ENCODE data around the gene DPP7.
"Not testable (repeated sequence)": the region's sequence is repeated elsewhere in the genome, so short reads cannot be mapped to it uniquely, and the experiment has no call there.

DPP7 gene

GRCh38 chr9:137128158-137128861 is 13.8 kb upstream of the DPP7 start:
- H2BK5ac ChIP-seq (ENCODE audit: low read depth, low read length, poor library complexity, severe bottlenecking): no peak overlapping the region
- 89% methylated on average over 19 of the region's 19 CpGs for WGBS
- no peak overlapping the region for H3K14ac ChIP-seq (ENCODE audit: low read length in 2 of 2)
- no peak overlapping the region for H2BK15ac ChIP-seq (ENCODE audit: low read depth, poor library complexity, severe bottlenecking)
- no peak overlapping the region for H3K18ac ChIP-seq (ENCODE audit: low read depth in 1 of 2, low read length in 2 of 2)
- peak overlapping the region; percentile 78 to 92 for H3K4me3 ChIP-seq (ENCODE audit: insufficient read depth in 1 of 2, low read depth in 1 of 2, low read length in 2 of 2)
- H3K4me1 ChIP-seq (ENCODE audit: control insufficient read depth, insufficient read depth, low read depth, low read length): peaks cover 22% of the 10 kb centered on the region
- peak overlapping the region; percentile 36 to 62 for H3K4ac ChIP-seq (ENCODE audit: low read depth in 1 of 2, low read length in 2 of 2)
- H2BK12ac ChIP-seq (ENCODE audit: low read length in 2 of 2): no peak overlapping the region
- peaks cover 0 to 8% of the 10 kb centered on the region in 2 experiments for H3K36me3 ChIP-seq (ENCODE audit: control insufficient read depth in 1 of 2, insufficient read depth in 2 of 2, low read depth in 1 of 2, low read length in 2 of 2)
- peak overlapping the region; percentile 75 for H3K4me2 ChIP-seq (ENCODE audit: low read length, poor library complexity, severe bottlenecking)
- H3K23ac ChIP-seq (ENCODE audit: low read length in 2 of 2): peak overlapping the region in 1 of 2 experiments; percentile 59
- no peak for DNase-seq
- peaks cover 15% of the 10 kb centered on the region for H3K79me1 ChIP-seq (replicated peaks; ENCODE audit: low read length, poor library complexity, severe bottlenecking)
- no peak overlapping the region for H2AK5ac ChIP-seq (ENCODE audit: low read length, severe bottlenecking)
- H4K8ac ChIP-seq (ENCODE audit: low read length): no peak overlapping the region
- H3K27me3 ChIP-seq (ENCODE audit: control insufficient read depth in 1 of 2, insufficient read depth in 1 of 2, low read length in 2 of 2): no peaks in the 10 kb centered on the region
- H2AFZ ChIP-seq (ENCODE audit: low read depth, low read length): no peak overlapping the region
- H3K27ac ChIP-seq (ENCODE audit: low read length, poor library complexity, severe bottlenecking): no peak overlapping the region
- H3K9ac ChIP-seq (ENCODE audit: low read length): peak overlapping the region; percentile 91
- H4K91ac ChIP-seq (ENCODE audit: low read length): peak overlapping the region; percentile 61
- H2BK120ac ChIP-seq (ENCODE audit: low read depth, low read length): no peak overlapping the region
- H3K9me3 ChIP-seq (ENCODE audit: control insufficient read depth, low read length): no peaks in the 10 kb centered on the region

DNA sequence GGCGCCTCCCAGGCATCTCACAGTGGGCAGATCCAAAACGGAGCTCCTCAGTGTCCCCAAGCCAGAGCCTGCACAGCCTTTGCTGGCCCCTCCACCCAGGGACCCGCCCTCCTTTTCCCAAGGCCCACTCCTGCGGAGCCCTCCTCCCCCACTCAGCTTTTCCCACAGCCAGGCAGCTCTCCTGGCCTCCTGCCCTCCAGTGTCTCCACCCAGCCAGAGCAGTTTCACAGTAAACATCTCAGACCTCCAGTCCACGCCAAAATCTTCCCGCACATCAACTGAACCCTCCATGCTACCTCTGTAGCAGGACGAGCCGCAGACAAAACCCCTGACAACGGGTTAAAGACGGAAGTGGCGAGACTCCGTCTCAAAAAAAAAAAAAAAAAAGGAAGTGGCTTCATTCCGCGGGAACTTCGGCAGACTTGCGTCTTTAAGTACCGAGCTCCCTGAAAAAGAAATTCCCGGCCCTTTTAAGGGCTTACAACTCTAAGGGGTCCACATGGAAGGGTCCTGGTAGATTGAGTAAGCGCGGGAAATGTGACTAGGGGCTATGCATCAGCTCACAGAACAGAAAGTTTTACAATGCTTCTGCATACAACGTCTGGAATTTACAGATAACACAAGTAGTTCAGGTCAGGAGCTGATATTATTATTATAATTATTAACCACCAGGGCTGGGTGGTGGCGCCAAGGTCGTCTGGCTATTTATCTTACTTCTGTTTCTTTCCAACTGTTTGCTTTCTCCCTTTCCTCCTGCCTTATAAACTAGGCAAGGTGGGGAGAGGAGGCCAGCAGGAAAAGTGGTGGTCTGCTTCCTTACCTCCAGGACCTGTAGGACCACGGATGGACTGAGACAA is 13.0 kb upstream of the DPP7 start:
- Histone ChIP-seq H3K36me3 (ENCODE audit: control insufficient read depth in 1 of 2, insufficient read depth in 2 of 2, low read depth in 1 of 2, low read length in 2 of 2) (peaks cover 0 to 8% of the 10 kb centered on the region in 2 experiments), H4K8ac (ENCODE audit: low read length) (no peak overlapping the region), H2BK5ac (ENCODE audit: low read depth, low read length, poor library complexity, severe bottlenecking) (no peak overlapping the region), H3K18ac (ENCODE audit: low read depth in 1 of 2, low read length in 2 of 2) (peak overlapping the region in 1 of 2 experiments; percentile 34), H2BK15ac (ENCODE audit: low read depth, poor library complexity, severe bottlenecking) (no peak overlapping the region), H3K23ac (ENCODE audit: low read length in 2 of 2) (peak overlapping the region in 1 of 2 experiments; percentile 59), H2AK5ac (ENCODE audit: low read length, severe bottlenecking) (no peak overlapping the region), H3K4me1 (ENCODE audit: control insufficient read depth, insufficient read depth, low read depth, low read length) (peaks cover 22% of the 10 kb centered on the region), H3K14ac (ENCODE audit: low read length in 2 of 2) (peak overlapping the region in 1 of 2 experiments; percentile 26), H3K4me2 (ENCODE audit: low read length, poor library complexity, severe bottlenecking) (no peak overlapping the region), H2BK12ac (ENCODE audit: low read length in 2 of 2) (no peak overlapping the region), H3K9me3 (ENCODE audit: control insufficient read depth, low read length) (no peaks in the 10 kb centered on the region), H3K27me3 (ENCODE audit: control insufficient read depth in 1 of 2, insufficient read depth in 1 of 2, low read length in 2 of 2) (no peaks in the 10 kb centered on the region), H3K79me1 (replicated peaks; ENCODE audit: low read length, poor library complexity, severe bottlenecking) (peaks cover 15% of the 10 kb centered on the region), H2AFZ (ENCODE audit: low read depth, low read length) (no peak overlapping the region), H2BK120ac (ENCODE audit: low read depth, low read length) (no peak overlapping the region), H3K27ac (ENCODE audit: low read length, poor library complexity, severe bottlenecking) (no peak overlapping the region), H3K4me3 (ENCODE audit: insufficient read depth in 1 of 2, low read depth in 1 of 2, low read length in 2 of 2) (peak overlapping the region in 1 of 2 experiments; percentile 92), H3K4ac (ENCODE audit: low read depth in 1 of 2, low read length in 2 of 2) (no peak overlapping the region), H3K9ac (ENCODE audit: low read length) (peak overlapping the region; percentile 91), H4K91ac (ENCODE audit: low read length) (peak overlapping the region; percentile 61)
- 85% methylated on average over 21 of the region's 24 CpGs for WGBS
- DNase-seq: no peak

GRCh38 chr9:137126786-137127185 is 12.3 kb upstream of the DPP7 start:
- no peak overlapping the region for H3K4me2 ChIP-seq (ENCODE audit: low read length, poor library complexity, severe bottlenecking)
- H3K23ac ChIP-seq (ENCODE audit: low read length in 2 of 2): no peak overlapping the region
- peak overlapping the region; percentile 91 for H3K9ac ChIP-seq (ENCODE audit: low read length)
- H3K18ac ChIP-seq (ENCODE audit: low read depth in 1 of 2, low read length in 2 of 2): no peak overlapping the region
- H3K36me3 ChIP-seq (ENCODE audit: control insufficient read depth in 1 of 2, insufficient read depth in 2 of 2, low read depth in 1 of 2, low read length in 2 of 2): peaks cover 0 to 8% of the 10 kb centered on the region in 2 experiments
- no peak overlapping the region for H2AFZ ChIP-seq (ENCODE audit: low read depth, low read length)
- H2AK5ac ChIP-seq (ENCODE audit: low read length, severe bottlenecking): no peak overlapping the region
- H2BK12ac ChIP-seq (ENCODE audit: low read length in 2 of 2): no peak overlapping the region
- H3K4ac ChIP-seq (ENCODE audit: low read depth in 1 of 2, low read length in 2 of 2): no peak overlapping the region
- H2BK5ac ChIP-seq (ENCODE audit: low read depth, low read length, poor library complexity, severe bottlenecking): no peak overlapping the region
- H3K4me1 ChIP-seq (ENCODE audit: control insufficient read depth, insufficient read depth, low read depth, low read length): peaks cover 22% of the 10 kb centered on the region
- H3K27me3 ChIP-seq (ENCODE audit: control insufficient read depth in 1 of 2, insufficient read depth in 1 of 2, low read length in 2 of 2): no peaks in the 10 kb centered on the region
- no peak overlapping the region for H4K91ac ChIP-seq (ENCODE audit: low read length)
- H4K8ac ChIP-seq (ENCODE audit: low read length): no peak overlapping the region
- WGBS: 89% methylated on average over 3 of the region's 3 CpGs
- H3K4me3 ChIP-seq (ENCODE audit: insufficient read depth in 1 of 2, low read depth in 1 of 2, low read length in 2 of 2): peak overlapping the region in 1 of 2 experiments; percentile 92
- no peak overlapping the region for H3K27ac ChIP-seq (ENCODE audit: low read length, poor library complexity, severe bottlenecking)
- no peak for DNase-seq
- no peaks in the 10 kb centered on the region for H3K9me3 ChIP-seq (ENCODE audit: control insufficient read depth, low read length)
- H3K79me1 ChIP-seq (replicated peaks; ENCODE audit: low read length, poor library complexity, severe bottlenecking): peaks cover 17% of the 10 kb centered on the region
- H3K14ac ChIP-seq (ENCODE audit: low read length in 2 of 2): no peak overlapping the region
- no peak overlapping the region for H2BK15ac ChIP-seq (ENCODE audit: low read depth, poor library complexity, severe bottlenecking)
- no peak overlapping the region for H2BK120ac ChIP-seq (ENCODE audit: low read depth, low read length)

DNA sequence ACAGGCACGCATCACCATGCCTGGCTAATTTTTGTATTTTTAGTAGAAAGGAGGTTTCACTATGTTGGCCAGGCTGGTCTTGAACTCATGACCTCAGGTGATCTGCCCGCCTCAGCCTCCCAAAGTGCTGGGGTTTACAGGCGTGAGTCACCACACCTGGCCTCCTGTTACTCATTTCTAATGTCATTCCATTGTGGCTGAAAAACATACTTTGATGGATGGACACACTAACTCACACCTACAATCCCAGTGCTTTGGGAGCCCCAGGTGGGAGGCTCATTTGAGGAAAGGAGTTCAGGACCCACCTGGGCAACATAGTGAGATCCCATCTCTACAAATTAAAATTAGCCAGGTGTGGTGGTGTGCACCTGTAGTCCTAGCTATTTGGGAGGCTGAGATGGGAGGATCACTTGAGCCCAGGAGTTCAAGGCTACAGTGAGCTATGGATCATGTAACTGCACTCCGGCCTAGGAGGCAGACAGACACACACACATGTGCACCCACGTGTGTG is 9.5 kb upstream of the DPP7 start:
- WGBS: 89% methylated on average over 5 of the region's 5 CpGs
- not testable (repeated sequence) for H2AK5ac ChIP-seq (ENCODE audit: low read length, severe bottlenecking); H3K4me2 ChIP-seq (ENCODE audit: low read length, poor library complexity, severe bottlenecking)

More for the DNA sequence above, 9.5 kb upstream of the DPP7 start:
- H3K4me1 ChIP-seq (ENCODE audit: control insufficient read depth, insufficient read depth, low read depth, low read length): peaks cover 18% of the 10 kb centered on the region
- not testable (repeated sequence) for H3K4ac ChIP-seq (ENCODE audit: low read depth in 1 of 2, low read length in 2 of 2); H3K18ac ChIP-seq (ENCODE audit: low read depth in 1 of 2, low read length in 2 of 2); H3K14ac ChIP-seq (ENCODE audit: low read length in 2 of 2); H3K4me3 ChIP-seq (ENCODE audit: insufficient read depth in 1 of 2, low read depth in 1 of 2, low read length in 2 of 2); H4K8ac ChIP-seq (ENCODE audit: low read length); H3K27me3 ChIP-seq (ENCODE audit: control insufficient read depth in 1 of 2, insufficient read depth in 1 of 2, low read length in 2 of 2); H2BK15ac ChIP-seq (ENCODE audit: low read depth, poor library complexity, severe bottlenecking); H3K9ac ChIP-seq (ENCODE audit: low read length); H3K36me3 ChIP-seq (ENCODE audit: control insufficient read depth in 1 of 2, insufficient read depth in 2 of 2, low read depth in 1 of 2, low read length in 2 of 2); H2BK12ac ChIP-seq (ENCODE audit: low read length in 2 of 2); H2BK5ac ChIP-seq (ENCODE audit: low read depth, low read length, poor library complexity, severe bottlenecking); H3K23ac ChIP-seq (ENCODE audit: low read length in 2 of 2); H3K9me3 ChIP-seq (ENCODE audit: control insufficient read depth, low read length); H2AFZ ChIP-seq (ENCODE audit: low read depth, low read length); H3K27ac ChIP-seq (ENCODE audit: low read length, poor library complexity, severe bottlenecking); H4K91ac ChIP-seq (ENCODE audit: low read length); H2BK120ac ChIP-seq (ENCODE audit: low read depth, low read length); DNase-seq
- H3K79me1 ChIP-seq (replicated peaks; ENCODE audit: low read length, poor library complexity, severe bottlenecking): peaks cover 13% of the 10 kb centered on the region

All from mesenchymal stem cell (in vitro differentiated cells and primary cell).